MM.1S (cell line): ENCODE measurements around the gene DCAF11.

ENCODE experiments used
- EZH2 ChIP-seq: fragments of 300-600 bp; sonication (generic); optimal IDR thresholded peaks from 2 replicates; pipeline ENCODE3; 2017; ENCODE audit warnings: low read depth, mild to moderate bottlenecking, antibody characterized with exemption, low read length, mixed read lengths
- EZH2phosphoT487 ChIP-seq: fragments of 300-600 bp; sonication (generic); IDR thresholded peaks from 2 replicates; pipeline ENCODE4 v1.6.1; 2018; ENCODE audit warnings: antibody characterized with exemption, low read length
- TF ChIP-seq, protein P1 (sequence below): fragments of 300-600 bp; sonication (generic); IDR thresholded peaks from 2 replicates; pipeline ENCODE4 v1.5.1; 2016; ENCODE audit warnings: antibody characterized with exemption, low read length, mixed read lengths

DNA sequence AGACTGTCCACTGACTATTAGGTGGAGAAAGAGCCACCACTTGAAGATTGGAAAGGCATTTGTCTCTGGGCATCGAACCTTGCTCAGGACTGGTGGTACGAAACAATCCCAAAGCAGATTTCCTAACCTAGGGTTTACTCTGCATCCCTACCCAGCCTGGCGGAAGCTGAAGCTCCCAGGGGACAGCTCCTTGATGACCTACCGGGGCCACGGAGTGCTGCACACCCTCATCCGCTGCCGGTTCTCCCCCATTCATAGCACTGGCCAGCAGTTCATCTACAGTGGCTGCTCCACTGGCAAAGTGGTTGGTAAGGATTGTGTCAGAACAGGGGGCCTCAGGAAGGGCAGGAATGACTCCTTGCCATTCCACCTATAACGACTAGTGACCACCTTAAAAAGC lies 6.6 kb downstream of the DCAF11 start:
- TF ChIP-seq EZH2phosphoT487: no peak
- TF ChIP-seq, protein P1, sequence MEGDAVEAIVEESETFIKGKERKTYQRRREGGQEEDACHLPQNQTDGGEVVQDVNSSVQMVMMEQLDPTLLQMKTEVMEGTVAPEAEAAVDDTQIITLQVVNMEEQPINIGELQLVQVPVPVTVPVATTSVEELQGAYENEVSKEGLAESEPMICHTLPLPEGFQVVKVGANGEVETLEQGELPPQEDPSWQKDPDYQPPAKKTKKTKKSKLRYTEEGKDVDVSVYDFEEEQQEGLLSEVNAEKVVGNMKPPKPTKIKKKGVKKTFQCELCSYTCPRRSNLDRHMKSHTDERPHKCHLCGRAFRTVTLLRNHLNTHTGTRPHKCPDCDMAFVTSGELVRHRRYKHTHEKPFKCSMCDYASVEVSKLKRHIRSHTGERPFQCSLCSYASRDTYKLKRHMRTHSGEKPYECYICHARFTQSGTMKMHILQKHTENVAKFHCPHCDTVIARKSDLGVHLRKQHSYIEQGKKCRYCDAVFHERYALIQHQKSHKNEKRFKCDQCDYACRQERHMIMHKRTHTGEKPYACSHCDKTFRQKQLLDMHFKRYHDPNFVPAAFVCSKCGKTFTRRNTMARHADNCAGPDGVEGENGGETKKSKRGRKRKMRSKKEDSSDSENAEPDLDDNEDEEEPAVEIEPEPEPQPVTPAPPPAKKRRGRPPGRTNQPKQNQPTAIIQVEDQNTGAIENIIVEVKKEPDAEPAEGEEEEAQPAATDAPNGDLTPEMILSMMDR: no peak
- no peak for TF ChIP-seq EZH2
